ENCODE data around the gene CHEK2.
"Not testable (repeated sequence)": the region's sequence is repeated elsewhere in the genome, so short reads cannot be mapped to it uniquely, and the experiment has no call there.

Gene CHEK2

GRCh38 chr22:28741785-28742561 lies at the start of gene CHEK2, which contains the start of gene HSCB:
Gene CHEK2 (minus strand): TSS chr22:28741820. CDS start chr22:28734721, 7,099 bp downstream.
Gene HSCB (plus strand): TSS chr22:28742039. CDS start chr22:28742096, 57 bp downstream.
- peak; percentile 98 to 99 for DNase-seq

GRCh38 chr22:28791124-28791523 lies 49.5 kb upstream of the CHEK2 start:
- no peak for DNase-seq

- no peak for DNase-seq
Measured at GRCh38 chr22:28788601-28789000, 47.0 kb upstream of the CHEK2 start.

DNA sequence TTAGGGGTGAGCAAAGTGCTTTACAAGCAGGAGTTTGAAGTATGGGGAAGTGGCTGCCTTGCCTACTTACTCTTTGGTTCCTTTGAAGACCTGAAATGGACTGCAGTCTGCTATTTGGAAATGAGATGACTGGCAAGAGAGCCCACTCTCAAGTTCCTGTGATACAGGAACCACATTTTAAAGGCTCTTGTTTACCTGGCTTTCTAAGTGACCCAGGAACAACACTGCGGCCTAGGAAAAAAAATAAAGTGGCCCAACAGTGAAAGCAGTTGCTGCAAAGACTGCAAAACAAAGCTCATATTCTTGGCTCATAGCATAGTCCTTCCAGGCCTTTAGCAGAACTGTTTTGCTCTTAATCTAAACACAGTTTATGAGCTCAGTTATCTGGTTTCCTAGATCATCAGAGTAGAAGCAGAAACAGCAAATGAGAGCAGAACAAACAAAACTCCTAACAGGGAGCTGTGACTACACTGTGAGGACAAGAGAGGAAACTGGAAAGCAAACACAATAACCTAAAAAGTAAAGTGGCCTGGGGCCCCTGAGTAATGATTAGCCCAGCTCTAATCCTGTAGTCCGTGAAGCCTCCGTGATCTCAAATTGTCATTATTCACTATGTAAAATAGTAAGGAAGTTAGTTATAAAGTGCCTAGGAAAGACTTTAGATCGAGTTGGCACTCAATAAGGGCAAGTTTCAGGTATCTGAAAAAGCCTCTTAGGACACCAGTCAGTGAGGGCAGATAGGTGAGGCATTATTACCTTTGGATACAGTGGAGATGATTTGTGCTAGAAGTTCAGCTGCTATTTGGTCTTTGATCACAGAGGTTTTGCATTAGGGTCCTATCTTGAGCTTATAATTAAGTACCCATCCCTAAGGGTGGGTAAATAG lies 42.4 kb upstream of the CHEK2 start:
- no peak for DNase-seq

DNA sequence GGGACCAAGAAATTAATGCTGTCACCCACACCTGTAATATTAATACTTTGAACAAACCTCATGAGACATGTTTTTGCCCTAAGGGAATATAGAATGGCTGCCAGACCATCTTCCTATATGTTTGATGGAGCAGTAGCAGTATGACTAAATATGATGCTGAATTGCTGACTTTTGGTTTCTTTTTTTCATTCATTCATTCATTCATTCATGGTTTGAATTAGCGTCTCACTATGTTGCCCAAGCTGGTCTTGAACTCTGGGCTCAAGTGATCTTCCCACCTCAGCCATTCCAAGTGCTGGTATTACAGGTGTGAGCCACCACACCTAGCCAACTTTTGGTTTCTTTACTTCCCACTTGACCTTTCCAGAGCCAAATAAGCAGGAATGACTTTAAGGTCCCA lies 38.7 kb upstream of the CHEK2 start:
- no peak for DNase-seq

- no peak for DNase-seq
Measured at GRCh38 chr22:28779833-28780232, 38.2 kb upstream of the CHEK2 start.

- DNase-seq: no peak
Measured at GRCh38 chr22:28774378-28774777, 32.8 kb upstream of the CHEK2 start.

DNA sequence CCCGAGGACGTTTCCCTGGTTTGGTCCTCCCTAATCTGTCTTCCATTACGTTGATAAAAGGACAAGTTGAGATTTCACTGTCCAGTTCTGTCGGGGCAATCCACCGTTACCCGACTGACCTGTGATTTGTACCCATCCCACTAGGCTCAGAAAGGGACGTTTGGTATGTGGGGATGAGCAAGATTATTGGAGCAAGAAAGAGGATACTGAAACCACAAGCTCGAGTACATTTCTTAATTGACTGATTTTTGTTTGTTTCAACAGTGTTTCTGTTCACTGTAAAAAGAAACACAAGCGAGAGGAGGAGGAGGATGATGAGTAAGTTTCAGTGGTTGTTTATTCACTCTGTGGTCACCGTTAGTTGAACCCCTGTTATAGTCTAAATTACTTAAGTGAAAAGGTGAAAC lies 31.8 kb upstream of the CHEK2 start:
- DNase-seq: no peak

GRCh38 chr22:28772633-28773460 lies 31.2 kb upstream of the CHEK2 start, which contains the start of gene CCDC117:
Gene CCDC117 (plus strand): TSS chr22:28772695. CDS start chr22:28772850, 155 bp downstream.
- DNase-seq: peak; percentile 96

DNA sequence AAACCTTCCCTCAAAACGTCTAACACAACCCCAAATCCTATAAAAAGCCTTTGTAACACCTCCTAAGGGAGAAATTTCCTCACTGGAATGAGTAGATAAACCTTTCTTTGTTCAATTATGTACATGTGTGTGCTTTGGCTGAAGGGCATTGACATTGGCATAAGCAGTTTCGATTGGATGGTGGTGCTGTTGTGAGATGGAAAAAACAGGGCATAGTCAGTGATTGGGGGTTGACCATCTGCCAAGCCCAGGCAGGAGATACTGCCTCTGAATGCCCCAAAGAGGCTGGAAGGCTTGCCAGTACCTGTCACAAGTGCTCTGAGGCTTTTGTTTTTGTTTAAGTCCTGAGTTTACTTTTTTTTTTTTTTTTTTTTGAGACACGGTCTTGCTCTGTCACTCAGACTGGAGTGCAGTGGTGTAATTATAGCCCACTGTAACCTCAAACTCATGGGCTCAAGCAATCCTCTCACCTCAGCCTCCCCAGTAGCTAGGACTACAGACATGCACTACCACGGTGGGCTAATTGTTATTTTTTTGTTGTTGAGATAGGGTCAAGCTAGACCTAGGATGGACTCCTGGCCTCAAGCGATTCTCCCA lies 29.7 kb upstream of the CHEK2 start:
- DNase-seq: no peak

DNA sequence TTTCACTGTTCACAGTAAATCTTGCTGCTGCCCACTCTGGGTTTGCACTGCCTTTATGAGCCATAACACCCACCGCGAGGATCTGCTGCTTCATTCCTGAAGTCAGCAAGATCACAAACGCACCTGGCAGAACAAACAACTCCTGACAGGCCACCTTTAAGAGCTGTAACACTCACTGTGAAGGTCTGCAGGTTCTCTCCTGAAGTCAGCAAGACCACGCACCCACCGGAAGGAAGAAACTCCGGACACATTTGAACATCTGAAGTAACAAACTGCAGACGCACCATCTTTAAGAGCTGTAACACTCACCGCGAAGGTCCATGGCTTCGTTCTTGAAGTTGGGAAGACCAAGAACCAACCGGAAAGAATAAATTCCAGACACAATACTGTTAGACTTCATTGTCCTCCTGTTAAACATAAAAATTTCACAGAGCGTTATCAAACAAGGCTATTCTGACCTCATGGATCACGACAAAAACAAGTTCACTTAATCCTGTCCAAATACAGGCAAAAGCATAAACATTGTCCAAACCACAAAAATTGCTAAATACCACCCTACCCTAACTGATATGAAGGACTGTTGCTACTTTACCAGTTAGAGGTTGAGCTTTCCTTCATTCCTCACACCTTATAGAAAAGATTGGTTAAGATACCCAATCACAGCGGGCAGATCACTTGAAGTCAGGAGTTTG lies 27.9 kb upstream of the CHEK2 start:
- no peak for DNase-seq

- DNase-seq: no peak
Measured at GRCh38 chr22:28768701-28769393, 27.2 kb upstream of the CHEK2 start.

- DNase-seq: no peak
Measured at GRCh38 chr22:28766628-28767027, 25.0 kb upstream of the CHEK2 start.

DNA sequence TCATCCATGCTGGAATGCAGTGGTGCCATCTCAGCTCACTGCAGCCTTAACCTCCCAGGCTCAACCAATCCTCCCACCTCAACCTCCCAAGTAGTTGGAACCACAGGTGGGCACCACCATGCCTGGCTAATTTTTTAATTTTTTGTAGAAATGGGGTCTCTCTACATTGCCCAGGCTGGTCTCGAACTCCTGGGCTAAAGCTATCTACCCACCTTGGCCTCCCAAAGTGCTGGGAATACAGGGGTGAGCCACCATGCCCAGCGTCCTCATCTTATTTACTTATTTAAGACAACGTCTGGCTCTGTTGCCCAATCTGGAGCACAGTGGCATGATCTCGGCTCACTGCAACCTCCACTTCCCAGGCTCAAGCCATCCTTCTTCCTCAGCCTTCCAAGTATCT lies 20.4 kb upstream of the CHEK2 start:
- not testable (repeated sequence) for DNase-seq

DNA sequence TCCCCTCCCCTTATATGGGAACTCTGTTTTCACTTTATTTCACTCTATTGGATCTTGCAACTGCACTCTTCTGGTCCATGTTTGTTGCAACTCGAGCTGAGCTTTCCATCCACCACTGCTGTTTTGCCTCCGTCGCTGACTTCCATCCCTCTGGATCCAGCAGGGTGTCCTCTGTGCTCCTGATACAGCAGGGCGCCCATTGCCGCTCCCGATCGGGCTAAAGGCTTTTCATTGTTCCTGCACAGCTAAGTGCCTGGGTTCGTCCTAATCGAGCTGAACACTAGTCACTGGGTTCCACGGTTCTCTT lies 19.8 kb upstream of the CHEK2 start:
- no peak for DNase-seq

DNA sequence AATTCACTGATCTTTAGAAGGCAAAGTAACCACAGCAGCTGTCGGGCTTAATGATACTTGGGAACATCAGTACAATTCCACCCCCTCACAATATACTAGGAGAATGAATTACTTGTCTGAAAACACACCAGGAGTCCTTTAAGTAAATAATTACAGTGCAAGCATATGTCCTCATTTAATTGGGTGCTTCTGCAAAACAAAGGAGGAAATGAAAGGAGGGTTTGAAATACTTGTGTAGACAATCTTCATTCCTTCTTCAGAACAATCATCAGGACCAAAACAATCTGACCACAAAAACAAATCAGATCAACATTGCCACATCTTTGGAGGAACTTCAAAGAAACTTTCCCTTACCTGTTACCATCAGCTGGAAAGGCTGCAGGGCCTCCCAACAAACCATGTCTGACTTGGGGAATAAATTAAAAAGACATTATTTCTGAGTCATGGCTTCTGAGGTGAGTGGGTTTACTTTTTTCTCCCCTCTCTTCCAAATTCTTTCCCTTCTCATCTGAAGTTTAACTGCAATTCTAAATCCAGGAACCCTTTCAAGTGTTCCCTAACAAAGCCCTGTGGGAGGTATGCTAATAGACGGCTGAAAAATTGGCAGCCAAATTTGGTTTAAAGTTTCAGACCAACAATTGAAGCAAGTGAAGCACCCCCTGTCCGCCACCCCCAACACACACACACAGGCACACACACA lies 18.4 kb upstream of the CHEK2 start:
- DNase-seq: no peak

DNA sequence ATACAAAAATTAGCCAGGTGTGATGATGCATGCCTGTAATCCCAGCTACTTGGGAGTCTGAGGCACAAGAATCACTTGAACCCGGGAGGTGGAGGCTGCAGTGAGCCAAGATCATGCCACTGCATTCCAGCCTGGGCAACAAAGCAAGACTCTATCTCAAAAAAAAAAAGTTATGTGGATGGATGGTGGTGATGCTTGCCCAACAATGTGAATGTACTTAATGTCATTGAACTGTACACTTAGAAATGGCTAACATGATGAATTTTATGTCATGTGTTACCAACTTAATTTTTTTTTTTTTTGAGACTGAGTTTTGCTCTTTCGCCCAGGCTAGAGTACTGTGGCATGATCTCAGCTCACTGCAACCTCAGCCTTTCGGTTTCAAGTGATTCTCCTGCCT lies 12.9 kb upstream of the CHEK2 start:
- not testable (repeated sequence) for DNase-seq

DNA sequence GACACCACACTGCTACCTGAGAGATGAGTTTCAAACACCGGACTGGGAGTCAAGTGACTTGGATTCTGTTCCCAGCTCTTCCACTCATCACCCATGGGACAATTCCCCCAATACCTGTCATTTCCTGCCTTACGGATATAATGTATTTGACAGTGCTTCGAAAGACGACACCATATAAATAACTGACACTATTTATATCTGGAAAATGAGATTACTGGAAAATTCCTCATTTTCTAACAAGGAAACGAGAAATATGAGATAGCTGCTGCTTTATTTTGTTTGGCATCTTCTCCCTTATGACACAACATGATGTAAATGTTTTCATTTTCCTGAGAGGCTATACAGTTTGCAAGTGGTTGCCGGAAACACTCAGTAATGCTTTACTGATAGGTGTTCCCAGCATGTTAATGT lies 8.9 kb upstream of the CHEK2 start:
- DNase-seq: no peak

GRCh38 chr22:28743852-28744251 lies 2.2 kb upstream of the CHEK2 start:
- no peak for DNase-seq

DNA sequence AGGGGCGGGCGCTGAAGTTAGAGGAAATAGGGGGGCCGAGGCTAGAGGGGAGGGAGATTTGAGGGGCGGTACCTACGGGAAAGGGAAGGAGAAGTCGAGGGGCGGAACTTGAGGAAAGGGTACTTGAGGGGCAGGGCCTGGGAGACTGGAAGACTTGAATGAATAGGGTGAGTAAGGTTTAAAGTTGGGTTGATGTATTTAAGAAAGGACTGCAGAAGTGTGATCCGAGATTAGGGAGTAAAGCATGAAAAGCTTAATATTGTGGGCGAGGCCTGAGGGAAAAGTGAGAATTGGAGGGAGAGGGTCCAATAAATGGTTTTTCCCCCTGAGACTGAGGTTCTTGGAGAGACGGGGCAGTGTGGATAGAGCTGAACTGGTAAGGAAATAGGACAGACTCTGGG lies 942 bp upstream of the CHEK2 start:
- DNase-seq: no peak

All from SHP77 (cell line).